ENCODE data around the gene ATXN1.

Gene ATXN1

DNA sequence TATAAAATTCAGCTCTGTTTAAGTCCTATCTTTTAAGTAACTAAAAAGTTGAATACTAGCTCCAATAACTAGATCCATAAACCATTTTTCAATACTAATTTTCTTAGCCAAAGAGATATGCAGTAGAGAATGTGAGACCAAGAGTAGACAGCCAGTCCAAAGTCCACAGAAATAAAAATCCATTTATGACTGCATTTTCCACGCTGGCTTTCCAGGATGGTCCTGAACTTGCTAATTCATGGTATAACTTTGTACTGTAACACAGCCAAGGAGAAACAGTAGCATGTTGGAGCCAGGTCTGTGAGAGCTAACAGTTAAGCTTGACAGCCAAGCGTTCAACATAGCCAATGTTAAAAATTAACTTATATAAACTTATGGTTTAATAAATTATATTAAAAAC is 366.6 kb downstream of the ATXN1 start:
- Histone ChIP-seq H2BK12ac (ENCODE audit: low read length) (no peak overlapping the region), H3K36me3 (replicated peaks in 1 of 2; ENCODE audit: control insufficient read depth in 2 of 2, insufficient read depth in 2 of 2, low read length in 2 of 2) (no peaks in the 10 kb centered on the region), H3K9ac (ENCODE audit: low read depth, low read length, poor library complexity) (no peak overlapping the region), H3K9me3 (replicated peaks in 1 of 2; ENCODE audit: control insufficient read depth in 2 of 2, insufficient read depth in 1 of 2, low read depth in 1 of 2, low read length in 2 of 2) (no peaks in the 10 kb centered on the region), H4K8ac (ENCODE audit: low read depth, low read length) (no peak overlapping the region), H3K4me3 (ENCODE audit: low read length in 2 of 2) (no peak overlapping the region), H3K14ac (ENCODE audit: low read length) (no peak overlapping the region), H2AK5ac (ENCODE audit: low read depth, low read length) (no peak overlapping the region), H2BK120ac (ENCODE audit: low read depth, low read length) (no peak overlapping the region), H4K91ac (ENCODE audit: low read depth, low read length, poor library complexity) (no peak overlapping the region), H3K23ac (ENCODE audit: low read depth, low read length, poor library complexity) (no peak overlapping the region), H3K4me1 (ENCODE audit: control insufficient read depth in 2 of 2, insufficient read depth in 1 of 2, low read depth in 1 of 2, low read length in 2 of 2) (no peaks in the 10 kb centered on the region), H3K18ac (ENCODE audit: low read length) (no peak overlapping the region), H3K4me2 (ENCODE audit: insufficient read depth, low read length, poor library complexity, severe bottlenecking) (no peak overlapping the region), H3K4ac (ENCODE audit: low read length) (no peak overlapping the region), H2AFZ (ENCODE audit: low read length) (no peak overlapping the region), H2BK5ac (ENCODE audit: low read length) (no peak overlapping the region), H3K79me1 (ENCODE audit: low read depth, low read length) (no peaks in the 10 kb centered on the region), H2BK15ac (ENCODE audit: low read length) (no peak overlapping the region), H3K27ac (replicated peaks; ENCODE audit: low read length) (no peak overlapping the region), H3K27me3 (ENCODE audit: control insufficient read depth in 3 of 3, insufficient read depth in 3 of 3, low read depth in 1 of 3, low read length in 3 of 3) (no peaks in the 10 kb centered on the region)
- DNase-seq (ENCODE audit: low spot score) = no peak
- no CpG with 5 or more reads among the region's 2 CpGs for WGBS, 2 donors (ENCODE audit: extremely low coverage in 2 of 2, insufficient read length in 2 of 2, insufficient replicate concordance in 1 of 2)

GRCh38 chr6:16393326-16393725 is 367.9 kb downstream of the ATXN1 start:
- no peaks in the 10 kb centered on the region for H3K27me3 ChIP-seq (ENCODE audit: control insufficient read depth in 3 of 3, insufficient read depth in 3 of 3, low read depth in 1 of 3, low read length in 3 of 3)
- no peak overlapping the region for H3K18ac ChIP-seq (ENCODE audit: low read length)
- H2BK15ac ChIP-seq (ENCODE audit: low read length) = no peak overlapping the region
- H3K36me3 ChIP-seq (replicated peaks in 1 of 2; ENCODE audit: control insufficient read depth in 2 of 2, insufficient read depth in 2 of 2, low read length in 2 of 2) = no peaks in the 10 kb centered on the region
- no peak overlapping the region for H3K27ac ChIP-seq (replicated peaks; ENCODE audit: low read length)
- no peak overlapping the region for H3K14ac ChIP-seq (ENCODE audit: low read length)
- H4K8ac ChIP-seq (ENCODE audit: low read depth, low read length) = no peak overlapping the region
- H3K9me3 ChIP-seq (replicated peaks in 1 of 2; ENCODE audit: control insufficient read depth in 2 of 2, insufficient read depth in 1 of 2, low read depth in 1 of 2, low read length in 2 of 2) = no peaks in the 10 kb centered on the region
- H3K4me3 ChIP-seq (ENCODE audit: low read length in 2 of 2) = no peak overlapping the region
- H3K23ac ChIP-seq (ENCODE audit: low read depth, low read length, poor library complexity) = no peak overlapping the region
- H3K9ac ChIP-seq (ENCODE audit: low read depth, low read length, poor library complexity) = no peak overlapping the region
- H2BK12ac ChIP-seq (ENCODE audit: low read length) = no peak overlapping the region
- no peak overlapping the region for H4K91ac ChIP-seq (ENCODE audit: low read depth, low read length, poor library complexity)
- no peak overlapping the region for H2AK5ac ChIP-seq (ENCODE audit: low read depth, low read length)
- H3K4me1 ChIP-seq (ENCODE audit: control insufficient read depth in 2 of 2, insufficient read depth in 1 of 2, low read depth in 1 of 2, low read length in 2 of 2) = no peaks in the 10 kb centered on the region
- no peak overlapping the region for H2AFZ ChIP-seq (ENCODE audit: low read length)
- no peak overlapping the region for H2BK120ac ChIP-seq (ENCODE audit: low read depth, low read length)
- H3K79me1 ChIP-seq (ENCODE audit: low read depth, low read length) = no peaks in the 10 kb centered on the region
- H2BK5ac ChIP-seq (ENCODE audit: low read length) = no peak overlapping the region
- no CpG with 5 or more reads among the region's 4 CpGs for WGBS, 2 donors (ENCODE audit: extremely low coverage in 2 of 2, insufficient read length in 2 of 2, insufficient replicate concordance in 1 of 2)
- no peak overlapping the region for H3K4me2 ChIP-seq (ENCODE audit: insufficient read depth, low read length, poor library complexity, severe bottlenecking)
- DNase-seq (ENCODE audit: low spot score) = no peak
- H3K4ac ChIP-seq (ENCODE audit: low read length) = no peak overlapping the region

GRCh38 chr6:16392010-16392409 is 369.2 kb downstream of the ATXN1 start:
- Histone ChIP-seq H3K23ac (ENCODE audit: low read depth, low read length, poor library complexity) (no peak overlapping the region), H3K4me1 (ENCODE audit: control insufficient read depth in 2 of 2, insufficient read depth in 1 of 2, low read depth in 1 of 2, low read length in 2 of 2) (peaks cover 0 to 2% of the 10 kb centered on the region in 2 donors), H3K27me3 (ENCODE audit: control insufficient read depth in 3 of 3, insufficient read depth in 3 of 3, low read depth in 1 of 3, low read length in 3 of 3) (no peaks in the 10 kb centered on the region), H3K9me3 (replicated peaks in 1 of 2; ENCODE audit: control insufficient read depth in 2 of 2, insufficient read depth in 1 of 2, low read depth in 1 of 2, low read length in 2 of 2) (no peaks in the 10 kb centered on the region), H2BK15ac (ENCODE audit: low read length) (no peak overlapping the region), H3K4me2 (ENCODE audit: insufficient read depth, low read length, poor library complexity, severe bottlenecking) (no peak overlapping the region), H2BK120ac (ENCODE audit: low read depth, low read length) (no peak overlapping the region), H4K91ac (ENCODE audit: low read depth, low read length, poor library complexity) (no peak overlapping the region), H4K8ac (ENCODE audit: low read depth, low read length) (no peak overlapping the region), H3K27ac (replicated peaks; ENCODE audit: low read length) (no peak overlapping the region), H2AK5ac (ENCODE audit: low read depth, low read length) (no peak overlapping the region), H3K36me3 (replicated peaks in 1 of 2; ENCODE audit: control insufficient read depth in 2 of 2, insufficient read depth in 2 of 2, low read length in 2 of 2) (no peaks in the 10 kb centered on the region), H3K79me1 (ENCODE audit: low read depth, low read length) (no peaks in the 10 kb centered on the region), H3K4ac (ENCODE audit: low read length) (no peak overlapping the region), H3K4me3 (ENCODE audit: low read length in 2 of 2) (no peak overlapping the region), H2AFZ (ENCODE audit: low read length) (peak overlapping the region; percentile 44), H2BK12ac (ENCODE audit: low read length) (no peak overlapping the region), H3K9ac (ENCODE audit: low read depth, low read length, poor library complexity) (no peak overlapping the region), H2BK5ac (ENCODE audit: low read length) (no peak overlapping the region), H3K18ac (ENCODE audit: low read length) (no peak overlapping the region), H3K14ac (ENCODE audit: low read length) (no peak overlapping the region)
- no CpG with 5 or more reads among the region's 1 CpG for WGBS, 2 donors (ENCODE audit: extremely low coverage in 2 of 2, insufficient read length in 2 of 2, insufficient replicate concordance in 1 of 2)
- DNase-seq (ENCODE audit: low spot score) = no peak

GRCh38 chr6:16391451-16391912 is 369.8 kb downstream of the ATXN1 start:
- DNase-seq (ENCODE audit: low spot score) = no peak
- Histone ChIP-seq H4K91ac (ENCODE audit: low read depth, low read length, poor library complexity) (no peak overlapping the region), H3K27me3 (ENCODE audit: control insufficient read depth in 3 of 3, insufficient read depth in 3 of 3, low read depth in 1 of 3, low read length in 3 of 3) (no peaks in the 10 kb centered on the region), H2AK5ac (ENCODE audit: low read depth, low read length) (no peak overlapping the region), H3K4me2 (ENCODE audit: insufficient read depth, low read length, poor library complexity, severe bottlenecking) (no peak overlapping the region), H3K79me1 (ENCODE audit: low read depth, low read length) (no peaks in the 10 kb centered on the region), H3K36me3 (replicated peaks in 1 of 2; ENCODE audit: control insufficient read depth in 2 of 2, insufficient read depth in 2 of 2, low read length in 2 of 2) (no peaks in the 10 kb centered on the region), H3K4ac (ENCODE audit: low read length) (no peak overlapping the region), H3K14ac (ENCODE audit: low read length) (no peak overlapping the region), H3K9ac (ENCODE audit: low read depth, low read length, poor library complexity) (no peak overlapping the region), H3K4me3 (ENCODE audit: low read length in 2 of 2) (no peak overlapping the region), H2AFZ (ENCODE audit: low read length) (peak overlapping the region; percentile 44), H4K8ac (ENCODE audit: low read depth, low read length) (no peak overlapping the region), H2BK15ac (ENCODE audit: low read length) (no peak overlapping the region), H3K9me3 (replicated peaks in 1 of 2; ENCODE audit: control insufficient read depth in 2 of 2, insufficient read depth in 1 of 2, low read depth in 1 of 2, low read length in 2 of 2) (no peaks in the 10 kb centered on the region), H2BK12ac (ENCODE audit: low read length) (no peak overlapping the region), H3K27ac (replicated peaks; ENCODE audit: low read length) (no peak overlapping the region), H2BK120ac (ENCODE audit: low read depth, low read length) (no peak overlapping the region), H3K23ac (ENCODE audit: low read depth, low read length, poor library complexity) (no peak overlapping the region), H3K4me1 (ENCODE audit: control insufficient read depth in 2 of 2, insufficient read depth in 1 of 2, low read depth in 1 of 2, low read length in 2 of 2) (peaks cover 0 to 2% of the 10 kb centered on the region in 2 donors), H2BK5ac (ENCODE audit: low read length) (no peak overlapping the region), H3K18ac (ENCODE audit: low read length) (no peak overlapping the region)
- WGBS, 2 donors (ENCODE audit: extremely low coverage in 2 of 2, insufficient read length in 2 of 2, insufficient replicate concordance in 1 of 2) = no CpG with 5 or more reads among the region's 2 CpGs
